Activated naive CD8-positive, alpha-beta T cell (primary cell): ENCODE data around the gene PODXL2.
"Not testable (repeated sequence)": the region's sequence is repeated elsewhere in the genome, so short reads cannot be mapped to it uniquely, and the experiment has no call there.

Experiments used
- H3K27ac Mint-ChIP-seq: one replicate; pipeline ENCODE4 v1.8.0; 2021; ENCODE audit warnings: mixed read lengths
- H3K27me3 Mint-ChIP-seq: one replicate; pipeline ENCODE4 v1.8.0; 2021; ENCODE audit warnings: mixed read lengths
- H3K36me3 Mint-ChIP-seq: one replicate; pipeline ENCODE4 v1.8.0; 2021; ENCODE audit warnings: mixed read lengths
- H3K4me1 Mint-ChIP-seq: one replicate; pipeline ENCODE4 v1.8.0; 2021; ENCODE audit warnings: low read depth, mixed read lengths
- H3K4me3 Mint-ChIP-seq: one replicate; pipeline ENCODE4 v1.8.0; 2021; ENCODE audit warnings: mild to moderate bottlenecking, mixed read lengths
- H3K9me3 Mint-ChIP-seq: one replicate; pipeline ENCODE4 v1.8.0; 2021; ENCODE audit warnings: low read depth, mixed read lengths

PODXL2 gene

GRCh38 chr3:127598841-127599570 lies 30.0 kb upstream of the PODXL2 start:
- H3K36me3 Mint-ChIP-seq, result peaks cover 10% of the 10 kb centered on the region
- peak overlapping the region; percentile 93 for H3K4me3 Mint-ChIP-seq
- H3K4me1 Mint-ChIP-seq, result peaks cover 24% of the 10 kb centered on the region
- H3K9me3 Mint-ChIP-seq, result no peaks in the 10 kb centered on the region
- peak overlapping the region; percentile 98 for H3K27ac Mint-ChIP-seq
- no peaks in the 10 kb centered on the region for H3K27me3 Mint-ChIP-seq

- H3K9me3 Mint-ChIP-seq, result no peaks in the 10 kb centered on the region
- H3K27me3 Mint-ChIP-seq, result no peaks in the 10 kb centered on the region
- H3K4me1 Mint-ChIP-seq, result peaks cover 24% of the 10 kb centered on the region
- H3K27ac Mint-ChIP-seq, result peak overlapping the region; percentile 11
- peaks cover 15% of the 10 kb centered on the region for H3K36me3 Mint-ChIP-seq
- H3K4me3 Mint-ChIP-seq, result peak overlapping the region; percentile 63
Observed at GRCh38 chr3:127600749-127601456, 28.1 kb upstream of the PODXL2 start.

GRCh38 chr3:127604035-127604434 lies 24.9 kb upstream of the PODXL2 start:
- Mint-ChIP-seq H3K27ac (no peak overlapping the region), H3K4me3 (no peak overlapping the region), H3K9me3 (no peaks in the 10 kb centered on the region), H3K4me1 (peaks cover 12% of the 10 kb centered on the region), H3K27me3 (no peaks in the 10 kb centered on the region), H3K36me3 (peaks cover 29% of the 10 kb centered on the region)

GRCh38 chr3:127604546-127605165 lies 24.3 kb upstream of the PODXL2 start:
- no peak overlapping the region for H3K4me3 Mint-ChIP-seq
- no peaks in the 10 kb centered on the region for H3K27me3 Mint-ChIP-seq
- no peaks in the 10 kb centered on the region for H3K9me3 Mint-ChIP-seq
- H3K4me1 Mint-ChIP-seq, result peaks cover 12% of the 10 kb centered on the region
- H3K36me3 Mint-ChIP-seq, result peaks cover 28% of the 10 kb centered on the region
- H3K27ac Mint-ChIP-seq, result no peak overlapping the region

GRCh38 chr3:127605547-127605946 lies 23.4 kb upstream of the PODXL2 start:
- Mint-ChIP-seq H3K4me1 (peaks cover 12% of the 10 kb centered on the region), H3K36me3 (peaks cover 33% of the 10 kb centered on the region)
- H3K4me3 Mint-ChIP-seq, H3K9me3 Mint-ChIP-seq, H3K27me3 Mint-ChIP-seq, H3K27ac Mint-ChIP-seq: not testable (repeated sequence)

- peaks cover 30% of the 10 kb centered on the region for H3K36me3 Mint-ChIP-seq
- no peak overlapping the region for H3K4me3 Mint-ChIP-seq
- no peaks in the 10 kb centered on the region for H3K9me3 Mint-ChIP-seq
- no peaks in the 10 kb centered on the region for H3K27me3 Mint-ChIP-seq
- no peak overlapping the region for H3K27ac Mint-ChIP-seq
- H3K4me1 Mint-ChIP-seq, result peaks cover 9% of the 10 kb centered on the region
Observed at GRCh38 chr3:127606086-127606805, 22.7 kb upstream of the PODXL2 start.

- Mint-ChIP-seq H3K27ac (no peak overlapping the region), H3K36me3 (peaks cover 32% of the 10 kb centered on the region), H3K4me1 (peaks cover 5% of the 10 kb centered on the region), H3K4me3 (no peak overlapping the region), H3K27me3 (no peaks in the 10 kb centered on the region), H3K9me3 (no peaks in the 10 kb centered on the region)
Observed at GRCh38 chr3:127606981-127607595, 21.9 kb upstream of the PODXL2 start.

GRCh38 chr3:127607675-127608361 lies 21.2 kb upstream of the PODXL2 start:
- peaks cover 33% of the 10 kb centered on the region for H3K36me3 Mint-ChIP-seq
- H3K27me3 Mint-ChIP-seq, result no peaks in the 10 kb centered on the region
- H3K4me3 Mint-ChIP-seq, result no peak overlapping the region
- no peaks in the 10 kb centered on the region for H3K4me1 Mint-ChIP-seq
- no peaks in the 10 kb centered on the region for H3K9me3 Mint-ChIP-seq
- H3K27ac Mint-ChIP-seq, result no peak overlapping the region

GRCh38 chr3:127608362-127608718 lies 20.6 kb upstream of the PODXL2 start:
- Mint-ChIP-seq H3K36me3 (peaks cover 33% of the 10 kb centered on the region), H3K9me3 (no peaks in the 10 kb centered on the region), H3K27me3 (no peaks in the 10 kb centered on the region), H3K4me3 (no peak overlapping the region), H3K27ac (no peak overlapping the region), H3K4me1 (no peaks in the 10 kb centered on the region)

- Mint-ChIP-seq H3K4me1 (no peaks in the 10 kb centered on the region), H3K9me3 (no peaks in the 10 kb centered on the region), H3K27me3 (no peaks in the 10 kb centered on the region), H3K36me3 (peaks cover 29% of the 10 kb centered on the region), H3K4me3 (no peak overlapping the region), H3K27ac (no peak overlapping the region)
Observed at GRCh38 chr3:127610105-127610504, 18.9 kb upstream of the PODXL2 start.

GRCh38 chr3:127611251-127611650 lies 17.7 kb upstream of the PODXL2 start:
- no peaks in the 10 kb centered on the region for H3K27me3 Mint-ChIP-seq
- H3K27ac Mint-ChIP-seq, result no peak overlapping the region
- peaks cover 32% of the 10 kb centered on the region for H3K36me3 Mint-ChIP-seq
- no peaks in the 10 kb centered on the region for H3K4me1 Mint-ChIP-seq
- H3K4me3 Mint-ChIP-seq, result no peak overlapping the region
- H3K9me3 Mint-ChIP-seq, result no peaks in the 10 kb centered on the region

GRCh38 chr3:127612966-127613365 lies 16.0 kb upstream of the PODXL2 start:
- Mint-ChIP-seq H3K4me1 (no peaks in the 10 kb centered on the region), H3K36me3 (peaks cover 27% of the 10 kb centered on the region), H3K27ac (no peak overlapping the region), H3K9me3 (no peaks in the 10 kb centered on the region), H3K4me3 (no peak overlapping the region), H3K27me3 (no peaks in the 10 kb centered on the region)

GRCh38 chr3:127613406-127613805 lies 15.6 kb upstream of the PODXL2 start:
- H3K27me3 Mint-ChIP-seq, result no peaks in the 10 kb centered on the region
- no peaks in the 10 kb centered on the region for H3K9me3 Mint-ChIP-seq
- H3K36me3 Mint-ChIP-seq, result peaks cover 26% of the 10 kb centered on the region
- no peak overlapping the region for H3K27ac Mint-ChIP-seq
- H3K4me3 Mint-ChIP-seq, result no peak overlapping the region
- H3K4me1 Mint-ChIP-seq, result no peaks in the 10 kb centered on the region

GRCh38 chr3:127614928-127615589 lies 13.9 kb upstream of the PODXL2 start:
- H3K9me3 Mint-ChIP-seq, result no peaks in the 10 kb centered on the region
- no peaks in the 10 kb centered on the region for H3K4me1 Mint-ChIP-seq
- H3K36me3 Mint-ChIP-seq, result peaks cover 23% of the 10 kb centered on the region
- no peak overlapping the region for H3K27ac Mint-ChIP-seq
- H3K27me3 Mint-ChIP-seq, result no peaks in the 10 kb centered on the region
- no peak overlapping the region for H3K4me3 Mint-ChIP-seq
